ENCODE data around the gene MDN1. TPM values are rescaled to one million over a fixed set of nuclear protein-coding genes. Genes with fewer than 3 reads are reported as not detected.

MDN1 gene
- total and polyA plus RNA-seq, 2 of the 8 experiments (the other 6 are each of a cell fraction or from before 2014, with no cell fraction given): 53.5 to 179 TPM

- TF ChIP-seq FOSL1 (IDR thresholded peaks at IDR 0.05; ENCODE audit: insufficient read depth, low read depth, low read length) (no peak), SP4 (IDR thresholded peaks at IDR 0.05; ENCODE audit: low read length) (no peak), KDM4A (IDR thresholded peaks at IDR 0.05; ENCODE audit: low read depth, low read length, severe bottlenecking) (no peak), EP300 (IDR thresholded peaks at IDR 0.05; ENCODE audit: borderline replicate concordance in 1 of 2, low read depth in 2 of 2, low read length in 2 of 2) (no peak)
Measured at GRCh38 chr6:89649682-89650081, 169.9 kb downstream of the MDN1 start (continued).
